Stimulated activated CD8-positive, alpha-beta memory T cell treated with anti-CD3 and anti-CD28 coated beads, Interleukin-12 subunit alpha, Interleukin-12 subunit beta, amount 100 ng/mL, for 4 hours (primary cell): Measurements from ENCODE around the gene ENTHD1.
"Not testable (repeated sequence)": the region's sequence is repeated elsewhere in the genome, so short reads cannot be mapped to it uniquely, and the experiment has no call there.

Source experiments
- DNase-seq: peaks from one replicate; pipeline ENCODE4 v3.0.0-alpha.2; 2020; ENCODE audit warnings: low read depth

ENTHD1 gene

GRCh38 chr22:39797528-39798147, 95.9 kb downstream of the ENTHD1 start:
- DNase-seq, result no peak

DNA sequence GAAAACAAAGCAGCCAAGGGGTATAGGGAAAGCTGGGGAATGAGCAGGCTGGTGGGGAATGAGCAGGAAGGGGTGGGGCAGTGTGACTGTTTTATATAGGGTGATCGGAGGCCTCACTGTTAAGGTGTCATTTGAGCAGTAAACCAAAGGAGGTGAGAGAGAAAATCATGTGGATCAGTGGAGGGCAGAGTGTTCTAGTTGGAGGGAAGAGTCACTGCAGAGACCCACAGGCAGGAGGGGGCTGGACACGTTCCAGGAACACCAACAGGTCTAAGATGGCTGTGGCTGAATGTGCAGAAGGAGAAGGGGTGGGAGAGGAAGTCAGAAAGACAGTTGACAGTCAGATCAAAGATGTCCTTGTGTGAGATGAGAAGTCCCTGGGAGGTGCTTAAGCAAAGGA, 103.8 kb downstream of the ENTHD1 start:
- no peak for DNase-seq

- DNase-seq, result no peak
Observed at GRCh38 chr22:39785232-39785631, 108.3 kb downstream of the ENTHD1 start.

GRCh38 chr22:39777716-39778454, 115.7 kb downstream of the ENTHD1 start:
- no peak for DNase-seq

- DNase-seq, result no peak
Observed at GRCh38 chr22:39776295-39777009, 117.1 kb downstream of the ENTHD1 start.

DNA sequence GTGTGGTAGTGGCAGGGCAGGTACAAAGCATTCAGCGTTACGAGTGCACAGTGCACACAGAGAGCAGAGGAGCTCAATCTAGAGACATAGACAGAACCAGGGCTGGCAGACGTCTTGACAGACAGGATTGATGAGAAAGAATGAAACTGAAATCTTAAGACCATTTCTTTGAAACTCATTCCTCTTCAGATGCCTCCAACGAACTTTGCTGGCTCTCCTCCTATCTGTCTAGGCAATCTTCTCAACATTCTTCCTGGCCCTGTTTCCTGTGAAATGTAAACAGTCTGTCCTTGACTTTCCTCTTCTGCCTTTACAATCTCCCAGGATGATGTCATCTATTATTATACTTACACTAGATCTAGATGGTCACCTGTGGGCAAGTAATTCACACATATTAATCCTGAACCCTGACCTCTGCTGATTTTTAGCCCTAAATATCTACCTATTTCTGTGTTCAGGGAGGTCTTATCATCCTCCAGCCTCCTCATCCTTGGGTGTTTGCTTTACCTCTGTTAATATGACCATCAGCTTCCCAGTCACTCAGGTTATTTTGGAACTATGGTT, 119.5 kb downstream of the ENTHD1 start:
- no peak for DNase-seq

DNA sequence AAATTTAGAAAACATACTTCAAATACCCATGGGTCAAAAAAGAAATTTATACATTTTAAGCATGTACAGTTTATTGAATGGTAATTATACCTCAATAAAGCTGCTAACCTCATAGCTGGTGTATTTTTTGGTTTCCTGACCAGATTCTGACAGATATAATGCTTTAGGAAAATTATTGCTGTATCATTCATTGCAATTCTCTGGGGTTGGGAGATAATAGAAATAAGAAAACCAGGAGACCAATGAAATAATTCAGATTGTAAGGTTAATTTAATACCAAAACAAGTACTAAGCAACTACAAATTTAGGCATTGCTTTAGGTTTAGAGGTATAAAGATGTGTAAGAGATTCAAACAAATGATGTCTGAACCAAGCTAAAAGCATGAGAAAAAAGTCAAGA, 120.1 kb downstream of the ENTHD1 start:
- no peak for DNase-seq

DNA sequence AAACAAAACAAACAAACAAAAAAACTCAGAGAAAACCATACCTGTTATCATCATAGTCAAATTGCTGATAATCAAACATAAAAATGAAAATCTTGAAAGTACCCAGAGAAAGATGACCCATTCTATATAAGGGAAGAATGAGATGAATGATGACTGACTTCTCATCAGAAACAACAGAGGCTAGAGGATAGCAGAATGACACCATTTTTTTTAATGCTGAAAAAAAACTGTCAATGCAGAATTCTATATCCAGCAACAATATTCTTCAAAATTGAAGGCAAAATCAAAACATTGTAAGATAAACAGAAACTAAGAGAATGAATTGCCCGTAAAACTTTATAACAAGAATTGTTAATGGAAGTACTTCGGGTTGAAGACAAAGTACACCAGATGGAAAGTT, 122.1 kb downstream of the ENTHD1 start:
- DNase-seq, result no peak

DNA sequence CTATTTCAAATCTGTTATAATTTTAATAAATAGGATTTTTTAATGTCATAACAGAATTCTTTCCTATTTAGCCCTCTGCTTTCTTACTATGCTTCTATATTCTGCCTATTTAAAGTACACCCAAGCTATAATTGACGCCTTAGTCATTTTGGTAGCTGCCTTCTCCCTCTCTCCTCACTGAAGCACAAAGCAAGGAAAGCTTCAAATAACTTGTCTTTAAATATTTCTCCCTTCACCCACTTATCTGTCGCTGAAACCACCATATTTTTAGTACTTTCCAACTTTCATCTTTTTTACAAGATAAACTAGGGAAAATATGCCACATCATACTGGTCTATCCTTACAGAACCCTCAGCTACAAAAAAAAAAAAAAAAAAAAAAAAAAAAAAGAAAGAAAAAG, 127.9 kb downstream of the ENTHD1 start:
- DNase-seq, result no peak

- no peak for DNase-seq
Observed at GRCh38 chr22:39765046-39765445, 128.5 kb downstream of the ENTHD1 start.

DNA sequence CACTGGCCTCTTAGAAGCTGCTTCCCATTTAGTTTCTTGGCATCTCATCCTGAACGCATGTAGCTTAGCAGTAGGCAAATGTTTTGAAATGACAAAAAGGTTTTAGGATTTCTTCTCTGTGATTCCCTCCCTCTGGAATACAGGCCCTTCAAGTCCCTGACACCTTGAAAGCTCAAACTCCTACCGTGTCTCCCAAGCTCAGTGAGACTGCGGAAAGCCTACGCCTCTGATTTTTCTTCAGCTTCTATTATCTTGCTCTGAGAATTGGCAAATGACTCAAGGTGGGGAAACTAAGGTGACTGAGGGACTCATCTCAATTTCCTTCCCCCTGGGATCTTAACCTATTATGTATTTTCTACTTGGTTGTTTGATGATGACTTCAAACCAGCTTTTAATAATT, 130.3 kb downstream of the ENTHD1 start:
- DNase-seq, result no peak

DNA sequence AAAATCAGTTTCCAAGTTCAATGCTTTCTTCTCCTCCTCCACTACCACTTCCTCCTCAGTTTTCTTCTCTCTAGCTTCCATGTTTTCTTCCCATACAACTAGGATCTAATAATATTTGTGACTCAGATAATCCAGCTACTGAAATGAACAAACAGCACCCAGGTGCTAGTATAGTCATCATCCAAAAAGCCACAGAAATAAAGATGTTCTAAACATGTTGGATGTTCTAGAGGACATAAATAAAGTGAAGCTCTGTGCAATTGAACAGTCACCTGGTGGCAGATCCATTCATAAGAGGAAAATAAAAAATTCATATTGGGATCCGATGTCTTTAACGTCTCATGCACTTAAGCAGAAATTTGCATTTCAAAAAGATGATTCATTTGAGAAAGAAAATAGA, 142.8 kb downstream of the ENTHD1 start:
- DNase-seq, result no peak

GRCh38 chr22:39748877-39749276, 144.7 kb downstream of the ENTHD1 start:
- DNase-seq, result no peak

DNA sequence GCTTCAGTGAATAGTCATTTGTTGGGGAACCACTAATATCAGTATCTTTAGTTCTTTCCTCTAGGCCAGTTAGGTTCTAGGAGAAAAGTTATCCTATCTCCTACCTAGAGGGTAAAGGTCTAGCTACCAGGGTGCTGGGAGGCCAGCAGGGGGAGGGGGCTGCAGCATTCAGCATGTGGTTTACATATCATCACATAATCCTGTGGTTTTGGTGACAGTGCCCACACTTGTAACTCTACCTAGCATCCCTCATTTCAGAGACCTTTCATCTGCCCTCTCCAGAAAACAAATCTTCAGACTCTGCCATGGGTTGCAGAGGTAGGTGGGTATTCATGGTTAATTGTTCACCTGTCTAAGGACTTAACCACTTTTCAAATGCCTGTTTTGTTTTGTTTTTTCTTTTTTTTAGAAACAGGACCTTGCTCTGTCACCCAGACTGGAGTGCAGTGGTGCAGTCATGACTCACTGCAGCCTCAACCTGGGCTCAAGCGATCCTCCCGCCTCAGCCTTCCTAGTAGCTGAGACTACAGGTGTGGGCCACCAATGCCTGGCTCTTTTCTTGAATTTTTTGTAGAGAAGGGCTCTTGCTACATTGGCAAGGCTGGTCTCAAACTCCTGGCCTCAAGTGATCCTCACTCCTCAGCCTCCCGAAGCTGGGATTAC, 146.8 kb downstream of the ENTHD1 start:
- no peak for DNase-seq

DNA sequence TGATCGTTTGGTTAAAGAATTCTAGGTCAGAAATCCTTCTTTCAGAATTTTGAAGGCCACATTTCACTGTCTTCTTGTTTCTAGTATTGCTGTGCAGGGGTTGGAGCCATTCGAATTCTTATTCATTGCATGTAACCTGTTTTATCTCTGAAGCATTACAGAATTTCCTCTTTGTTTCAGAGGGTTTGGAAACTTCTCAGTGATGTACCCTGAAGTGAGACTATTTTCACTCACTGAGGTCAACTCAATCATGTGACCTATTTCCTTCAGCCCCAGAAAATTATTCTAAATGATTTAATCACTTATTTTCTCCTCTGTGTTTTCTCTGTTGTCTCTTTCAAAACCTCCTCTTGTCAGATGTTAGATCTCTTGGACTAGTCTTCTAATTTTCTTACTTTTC, 147.8 kb downstream of the ENTHD1 start:
- DNase-seq, result no peak

DNA sequence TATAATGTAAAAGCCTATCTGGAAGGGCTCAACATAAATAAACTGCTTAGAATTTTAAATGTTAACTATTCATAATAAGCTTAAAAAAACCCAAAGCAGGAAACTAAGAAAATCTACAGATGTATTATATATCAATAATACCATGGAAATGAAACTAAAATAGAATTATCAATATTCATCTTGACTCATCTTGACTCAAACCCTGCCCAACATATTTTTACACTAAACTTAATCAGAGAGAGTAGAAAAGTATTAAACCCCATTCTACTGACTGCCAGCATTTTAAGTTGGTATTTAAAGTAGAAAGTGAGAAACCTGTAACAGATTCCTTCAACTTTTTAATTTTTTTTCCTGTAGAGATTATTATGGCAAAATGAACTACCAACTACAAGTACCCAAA, 149.2 kb downstream of the ENTHD1 start:
- no peak for DNase-seq

DNA sequence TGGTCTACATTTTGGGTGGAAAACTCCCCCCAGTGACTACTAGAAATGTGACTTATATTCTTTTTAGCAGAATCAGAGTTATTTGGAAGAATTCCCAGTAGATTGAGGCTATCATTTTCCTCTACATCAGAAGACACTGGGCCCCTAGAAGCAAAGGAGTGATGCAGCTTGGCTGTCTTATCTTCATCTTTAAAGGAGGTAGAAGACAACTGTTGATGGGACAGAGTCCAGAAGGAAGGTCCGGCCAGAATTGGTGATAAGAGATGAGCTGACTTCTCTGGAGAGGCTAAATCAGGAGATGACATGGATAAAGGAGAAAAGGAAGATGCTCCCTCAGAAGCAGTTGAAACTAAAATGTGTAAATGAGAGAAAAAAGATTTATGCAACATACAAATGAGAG, 149.6 kb downstream of the ENTHD1 start:
- DNase-seq, result no peak

DNA sequence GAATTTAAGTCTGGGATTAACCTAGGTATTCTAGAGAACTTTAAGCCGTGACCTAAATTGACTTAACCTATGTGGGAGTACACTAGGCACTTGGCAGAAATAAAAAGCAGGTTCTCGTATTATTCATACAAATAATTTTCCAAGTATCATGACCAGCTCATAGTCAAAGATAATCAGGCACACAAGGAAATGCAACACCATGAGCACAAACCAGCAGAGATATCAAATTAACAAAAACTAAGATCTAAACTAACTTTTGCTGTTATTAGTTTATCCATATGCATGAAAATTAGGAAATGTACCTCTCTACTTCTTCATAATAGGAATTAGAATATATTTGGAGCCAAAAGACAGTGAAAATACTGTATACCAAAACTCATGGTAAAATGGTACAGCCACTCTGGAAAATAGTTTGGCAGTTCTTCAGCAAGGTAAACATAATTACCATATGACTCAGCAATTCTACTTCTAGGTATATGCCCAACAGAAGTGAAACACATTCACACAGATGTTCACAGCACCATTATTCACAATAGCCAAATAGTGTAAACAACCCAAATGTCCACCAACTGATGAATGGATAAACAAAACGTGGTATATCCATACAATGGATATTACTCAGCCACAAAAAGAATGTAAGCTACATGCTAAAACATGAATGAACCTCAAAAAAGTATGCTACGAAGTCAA, 154.1 kb downstream of the ENTHD1 start:
- DNase-seq, result no peak

GRCh38 chr22:39738746-39739145, 154.8 kb downstream of the ENTHD1 start:
- DNase-seq, result no peak

DNA sequence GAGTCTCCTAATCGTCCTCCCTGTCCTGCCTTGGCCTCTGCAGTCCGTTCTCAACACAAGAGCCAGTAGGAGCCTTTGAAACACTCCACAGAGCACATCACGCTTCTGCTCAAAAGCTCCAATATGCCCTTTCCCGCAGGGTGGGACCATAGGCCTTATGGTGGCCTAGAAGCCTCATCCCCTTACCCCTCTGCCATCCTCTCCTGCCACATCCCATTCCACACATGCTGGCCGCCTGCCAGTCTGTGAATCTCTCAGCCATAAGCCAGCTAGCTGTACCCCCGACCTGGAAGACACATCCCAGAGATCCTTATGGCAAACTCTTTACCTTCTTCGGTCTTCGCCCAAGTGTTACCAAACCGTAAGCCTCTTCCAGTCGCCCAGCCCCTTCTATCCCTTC, 157.8 kb downstream of the ENTHD1 start:
- no peak for DNase-seq

- no peak for DNase-seq
Observed at GRCh38 chr22:39734866-39735265, 158.7 kb downstream of the ENTHD1 start.

DNA sequence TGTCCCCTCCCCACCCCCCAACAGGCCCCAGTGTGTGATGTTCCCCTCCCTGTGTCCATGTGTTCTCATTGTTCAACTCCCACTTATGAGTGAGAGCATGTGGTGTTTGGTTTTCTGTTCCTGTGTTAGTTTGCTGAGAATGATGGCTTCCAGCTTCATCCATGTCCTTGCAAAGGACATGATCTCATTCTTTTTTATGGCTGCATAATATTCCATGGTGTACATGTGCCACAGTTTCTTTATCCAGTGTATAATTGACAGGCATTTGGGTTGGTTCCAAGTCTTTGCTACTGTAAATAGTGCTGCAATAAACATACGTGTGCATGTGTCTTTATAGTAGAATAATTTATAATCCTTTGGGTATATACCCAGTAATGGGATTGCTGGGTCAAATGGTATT, 159.5 kb downstream of the ENTHD1 start:
- DNase-seq, result not testable (repeated sequence)
